RCC 7860 (cell line): ENCODE data around the gene ACTG1.

Experiments used
- DNase-seq: peaks from one replicate; pipeline ENCODE4 v3.0.0-alpha.2; 2015; ENCODE audit warnings: low spot score
- FAIRE-seq: peaks from 2 replicates; lab custom pipeline; 2012; peaks lifted over from hg19 to GRCh38; lab: Jason Lieb, UNC

The ACTG1 gene

DNA sequence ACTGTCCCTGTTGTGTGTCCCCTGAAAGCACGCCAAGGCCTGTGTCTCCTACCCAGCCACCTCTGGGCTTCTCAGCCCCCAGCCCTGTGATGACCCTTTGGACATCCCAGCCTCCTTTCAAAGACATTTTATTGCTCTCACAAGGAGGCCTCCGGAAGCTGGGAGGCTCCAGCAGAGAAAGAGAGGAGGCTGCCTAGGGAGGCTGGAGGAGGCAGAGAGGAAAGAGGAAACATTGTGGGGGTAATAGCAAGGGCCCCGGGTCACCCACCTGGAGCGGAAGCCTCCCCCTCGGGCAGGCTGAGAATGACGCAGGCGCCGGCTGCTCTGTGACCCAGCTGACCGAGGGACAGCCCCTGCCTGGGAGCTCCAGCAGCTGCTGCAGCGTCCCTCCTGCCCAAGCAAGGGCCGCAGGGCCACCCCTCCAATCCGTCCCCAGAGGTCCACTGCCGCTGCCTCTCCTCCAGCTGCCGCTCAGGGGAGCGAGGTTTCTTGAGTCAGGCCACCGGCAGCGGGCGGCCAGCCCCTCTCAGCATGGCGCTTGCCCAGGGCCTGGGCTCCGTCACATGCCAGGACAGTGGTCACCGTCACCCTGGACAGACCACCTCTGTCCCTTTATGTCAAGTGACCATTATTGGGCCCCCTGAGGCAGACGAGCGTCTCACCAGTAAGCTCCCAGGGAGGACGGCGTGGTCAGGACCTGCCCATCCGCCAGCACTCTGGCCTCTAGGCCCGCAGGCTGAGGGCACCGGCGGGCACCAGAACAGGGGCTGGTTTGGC lies 29.3 kb downstream of the ACTG1 start:
- DNase-seq = no peak
- no peak for FAIRE-seq

- DNase-seq (no peak), FAIRE-seq (no peak)
Observed at GRCh38 chr17:81482673-81483072, 29.9 kb downstream of the ACTG1 start.

- FAIRE-seq = no peak
Observed at GRCh38 chr17:81481815-81482505, 30.6 kb downstream of the ACTG1 start.

DNA sequence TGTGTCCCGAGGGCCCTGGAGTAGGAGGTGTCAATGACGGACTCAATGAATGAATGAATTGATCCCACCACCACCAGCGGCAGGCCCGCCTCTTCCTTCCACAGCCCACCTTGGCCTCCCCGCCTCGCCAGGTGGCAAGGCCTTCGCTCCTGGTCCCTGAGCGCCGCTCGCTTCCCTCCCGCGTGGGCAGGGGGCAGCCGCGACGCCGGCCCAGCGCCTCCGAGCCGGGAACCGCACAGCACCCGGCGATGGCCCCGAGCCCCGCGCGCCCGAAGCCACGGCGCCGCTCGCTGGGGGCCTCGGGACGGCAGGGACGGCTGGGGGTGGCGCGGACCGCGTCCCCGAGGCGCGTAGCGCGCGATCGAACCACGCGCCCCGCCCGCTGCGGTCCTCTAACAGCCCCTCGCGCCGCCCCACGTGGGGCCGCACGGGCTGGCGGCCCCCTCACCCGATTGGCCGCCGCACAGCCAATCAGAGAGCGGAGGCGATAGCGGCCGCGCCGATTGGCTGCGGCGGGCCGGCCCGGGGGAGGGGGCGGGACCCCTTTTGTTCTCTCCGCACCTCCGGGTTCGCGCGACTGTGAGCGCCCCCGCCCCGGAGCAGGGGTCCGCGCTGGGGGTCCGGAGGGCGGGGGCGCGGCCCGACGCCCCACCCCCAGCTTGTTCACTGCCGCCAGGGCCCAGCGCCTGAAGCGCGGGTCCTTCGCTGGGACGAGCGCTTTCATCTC lies 31.4 kb downstream of the ACTG1 start:
- no peak for FAIRE-seq
- no peak for DNase-seq

More at GRCh38 chr17:81481815-81482505, 30.6 kb downstream of the ACTG1 start:
- no peak for DNase-seq

DNA sequence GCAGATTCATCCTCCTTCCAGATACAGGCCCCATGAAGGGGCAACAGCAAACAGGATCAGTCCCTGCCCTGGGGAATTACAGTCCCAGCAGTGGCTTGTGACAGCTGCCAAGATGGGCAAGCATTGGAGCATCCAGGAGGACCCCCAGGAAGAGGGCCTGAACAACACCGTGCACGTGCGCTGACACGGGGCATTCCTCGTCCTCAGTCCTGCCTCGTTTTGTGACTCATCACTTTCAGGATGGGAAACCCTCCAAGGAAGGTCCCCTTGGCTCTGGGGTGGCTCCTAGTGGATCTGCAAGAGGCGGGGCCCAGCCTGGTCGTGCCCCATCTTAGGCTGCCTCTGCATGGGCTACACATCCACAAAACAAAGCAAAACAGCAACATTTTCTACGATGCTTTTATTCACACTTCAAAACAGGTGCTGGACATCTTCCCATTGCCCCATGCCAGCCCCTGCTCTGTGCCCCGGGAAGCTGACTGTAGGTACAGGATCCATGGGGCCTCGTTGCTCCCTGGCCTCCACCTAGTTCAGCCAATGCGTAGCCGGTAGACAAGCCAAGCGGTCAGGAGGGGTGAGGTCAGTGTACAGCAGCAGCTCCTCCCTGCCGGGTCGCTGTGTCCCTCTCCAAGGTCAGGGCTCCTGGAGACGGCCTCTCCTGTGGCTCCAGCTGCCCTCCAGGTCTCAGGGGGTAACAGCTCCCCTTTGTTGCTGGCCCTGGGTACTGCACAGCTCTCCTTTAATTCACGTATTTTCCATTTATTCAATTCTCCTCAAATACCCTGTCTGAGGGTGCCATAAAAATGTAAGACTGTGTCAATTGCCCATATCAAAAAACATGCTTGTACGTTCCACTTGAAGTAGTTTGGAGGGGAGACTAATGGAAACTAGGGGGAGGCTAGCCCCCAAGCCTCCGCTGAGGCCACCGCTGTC lies 32.2 kb downstream of the ACTG1 start:
- FAIRE-seq (no peak), DNase-seq (peak; percentile 31)

GRCh38 chr17:81479175-81480071 lies 33.2 kb downstream of the ACTG1 start:
- FAIRE-seq (no peak), DNase-seq (no peak)

GRCh38 chr17:81478119-81478518 lies 34.5 kb downstream of the ACTG1 start:
- DNase-seq (no peak), FAIRE-seq (no peak)

- no peak for FAIRE-seq
- no peak for DNase-seq
Observed at GRCh38 chr17:81477173-81477572, 35.4 kb downstream of the ACTG1 start.

GRCh38 chr17:81476635-81477034 lies 36.0 kb downstream of the ACTG1 start:
- no peak for DNase-seq
- FAIRE-seq = no peak

DNA sequence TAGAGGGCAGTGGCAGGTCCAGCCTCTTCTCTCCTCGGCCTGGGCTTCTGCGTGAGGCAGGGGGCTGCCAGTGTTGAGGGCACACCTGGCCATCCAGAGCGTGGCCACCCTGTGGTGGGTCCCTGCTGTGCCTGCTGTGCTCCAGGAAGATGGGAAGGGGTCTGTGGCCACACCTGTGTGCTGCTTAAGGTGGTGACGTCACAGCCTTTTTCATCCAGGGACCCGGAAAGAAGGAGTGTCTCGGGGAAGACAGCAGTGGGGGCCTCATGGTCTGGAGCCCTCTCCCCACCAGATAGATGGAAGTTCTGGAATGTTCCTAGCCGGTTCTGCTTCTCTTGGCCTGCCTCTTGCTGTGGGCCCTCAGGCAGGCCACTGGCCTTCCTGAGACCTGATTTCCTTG lies 36.5 kb downstream of the ACTG1 start:
- no peak for DNase-seq
- no peak for FAIRE-seq

DNA sequence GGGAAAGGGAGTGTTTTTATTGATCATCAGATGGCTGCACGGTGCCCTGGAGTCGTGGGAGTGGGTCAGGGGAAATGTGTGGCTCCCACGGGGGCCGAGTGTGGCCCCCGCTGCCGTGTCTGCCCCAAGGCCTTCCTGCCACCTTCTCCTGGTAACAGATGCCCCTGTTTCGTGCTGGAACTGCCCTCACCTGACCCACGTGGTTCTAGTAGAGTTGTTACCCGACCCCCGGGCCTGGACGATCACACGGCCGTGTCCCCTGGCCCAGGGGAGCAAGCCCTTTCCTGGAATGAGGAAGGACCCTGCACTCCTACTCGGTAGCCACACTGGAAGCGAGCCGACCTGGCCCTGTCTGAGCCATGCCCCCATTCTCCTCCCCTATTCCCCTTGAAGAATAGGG lies 37.6 kb downstream of the ACTG1 start:
- no peak for FAIRE-seq
- DNase-seq = no peak

GRCh38 chr17:81473019-81473418 lies 39.6 kb downstream of the ACTG1 start:
- FAIRE-seq = no peak
- DNase-seq = no peak

GRCh38 chr17:81471818-81472456 lies 40.7 kb downstream of the ACTG1 start:
- FAIRE-seq (no peak), DNase-seq (no peak)

DNA sequence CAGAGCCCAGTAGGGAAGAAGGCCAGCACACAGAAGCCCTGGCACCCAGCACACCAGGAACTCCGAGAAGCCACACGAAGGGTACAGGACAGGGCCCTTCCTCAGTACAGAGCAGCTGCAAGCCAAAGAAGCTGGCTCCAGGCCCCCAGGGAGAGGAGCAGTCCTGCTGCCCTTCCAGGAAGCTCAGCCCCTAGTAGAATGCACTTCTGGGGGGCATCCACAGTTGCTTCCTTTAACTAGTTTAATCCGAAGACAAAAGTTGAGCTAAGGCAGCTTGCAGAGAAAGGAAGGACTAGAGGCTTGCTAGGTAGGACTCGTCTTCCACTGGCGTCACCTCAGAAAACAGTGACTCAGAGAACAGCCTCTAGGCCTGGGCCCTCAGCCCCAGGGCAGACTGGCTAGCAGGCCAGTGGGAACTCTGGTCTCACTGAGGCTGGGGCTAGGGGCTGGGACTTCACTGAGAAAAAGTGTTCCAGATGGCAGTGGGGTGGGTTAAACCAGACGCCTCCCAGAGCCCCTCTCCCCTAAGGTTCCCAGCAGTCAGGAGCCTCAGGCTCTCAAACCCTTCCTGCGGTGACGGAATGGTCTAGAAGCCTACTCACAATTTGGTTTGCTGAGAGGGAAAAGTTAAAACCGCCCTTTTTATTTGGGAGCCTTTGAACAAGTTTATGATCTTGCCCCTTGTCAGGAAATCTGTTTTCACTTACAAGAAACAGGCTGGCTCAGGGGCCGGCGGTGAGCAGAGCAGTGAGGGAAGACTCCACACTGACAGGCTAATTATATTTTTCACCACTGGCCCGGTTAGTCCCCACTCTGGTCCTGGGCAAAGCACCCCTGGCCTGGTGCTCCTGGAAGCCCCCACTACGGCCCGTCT lies 41.4 kb downstream of the ACTG1 start:
- FAIRE-seq = no peak

GRCh38 chr17:81470270-81470943 lies 42.2 kb downstream of the ACTG1 start:
- no peak for DNase-seq
- FAIRE-seq = no peak

More for the DNA sequence above, 41.4 kb downstream of the ACTG1 start:
- DNase-seq = no peak

- no peak for FAIRE-seq
- no peak for DNase-seq
Observed at GRCh38 chr17:81469266-81469665, 43.3 kb downstream of the ACTG1 start.

- FAIRE-seq (no peak), DNase-seq (no peak)
Observed at GRCh38 chr17:81468770-81469121, 43.9 kb downstream of the ACTG1 start.
